Keratinocyte (primary cell): ENCODE results near the gene ENPP3.
A peak's percentile ranks its signal among the peaks of the same experiment; 100 is the strongest.

Source experiments
- CTCF ChIP-seq, 3 experiments: IDR thresholded peaks in 1 of 3; conservative IDR thresholded peaks in 1 of 3; optimal IDR thresholded peaks in 1 of 3; 2 replicates in 2 of 3; 3 replicates in 1 of 3; pipeline versions ENCODE3 to v1.5.1; 2011; ENCODE audit warnings: low read length in 3 of 3, mild to moderate bottlenecking in 3 of 3, moderate library complexity in 2 of 3, control low read depth in 1 of 3, inconsistent platforms in 1 of 3; ENCODE audit not compliant: insufficient read depth in 2 of 3; ENCODE audit errors: extremely low read depth in 1 of 3
- EZH2 ChIP-seq: IDR thresholded peaks from one replicate; pipeline ENCODE4 v1.6.1; 2012; ENCODE audit warnings: inconsistent platforms, mild to moderate bottlenecking, low read length, moderate library complexity

- TF ChIP-seq CTCF (optimal IDR thresholded peaks at IDR 0.05 in 1 of 3, IDR thresholded peaks at IDR 0.05 in 1 of 3, conservative IDR thresholded peaks at IDR 0.05 in 1 of 3; ENCODE audit: extremely low read depth in 1 of 3, insufficient read depth in 2 of 3, low read length in 3 of 3) (peak in 2 of 3 experiments; percentile 8 to 19), EZH2 (no peak)
These were observed 39.7 kb upstream of the ENPP3 start for GRCh38 chr6:131597446-131597845.
